Transverse colon (tissue), 4 donors: ENCODE results near the gene SSH2. TPM values are rescaled to one million over a fixed set of nuclear protein-coding genes. Genes with fewer than 3 reads are reported as not detected.
A peak's percentile ranks its signal among the peaks of the same experiment; 100 is the strongest.

Experiments
- DNase-seq: peaks from one replicate; pipeline ENCODE4 v3.0.0-alpha.2; 2019
- H3K27ac ChIP-seq, 4 donors: fragments of 200-600 bp; sonication (generic); 2 replicates each; pipeline ENCODE4 v1.5.1; 2016 to 2018; ENCODE audit warnings: inconsistent platforms in 4 of 4
- H3K27me3 ChIP-seq: fragments of 200-600 bp; sonication (generic); 2 replicates; pipeline ENCODE4 v1.5.1; 2017; ENCODE audit warnings: inconsistent platforms
- H3K36me3 ChIP-seq, 4 donors: fragments of 200-600 bp; sonication (generic); 2 replicates each; pipeline ENCODE4 v1.5.1; 2017 to 2019; ENCODE audit warnings: inconsistent platforms in 4 of 4
- H3K4me1 ChIP-seq, 4 donors: fragments of 200-600 bp; sonication (generic); 2 replicates each; pipeline ENCODE4 v1.5.1; 2017 to 2020; ENCODE audit warnings: inconsistent platforms in 4 of 4
- H3K4me3 ChIP-seq, 4 donors: fragments of 200-600 bp; sonication (generic); 1 replicate in 1 of 4; 2 replicates in 3 of 4; pipeline versions ENCODE4 v1.5.1 to v1.6.1; 2017 to 2019; ENCODE audit warnings: inconsistent platforms in 4 of 4
- H3K9me3 ChIP-seq, 2 donors: fragments of 200-600 bp; sonication (generic); 2 replicates each; pipeline ENCODE4 v1.5.1; 2017 to 2019; ENCODE audit warnings: inconsistent platforms in 2 of 2
- CTCF ChIP-seq, 5 experiments: fragments of 200-600 bp in 3 of 5; fragments of 450-650 bp in 2 of 5; sonication (generic) in 3 of 5; IDR thresholded peaks; 1 replicate in 2 of 5; 2 replicates in 3 of 5; pipeline ENCODE4 v1.5.1; 2016 to 2017; ENCODE audit warnings: antibody characterized with exemption in 5 of 5, inconsistent platforms in 3 of 5, mild to moderate bottlenecking in 2 of 5, moderate library complexity in 1 of 5
- EP300 ChIP-seq: sonication (generic); formaldehyde crosslinking; IDR thresholded peaks from one replicate; pipeline ENCODE4 v1.6.1; 2017; ENCODE audit warnings: antibody characterized with exemption, low read depth
- POLR2A ChIP-seq: fragments of 450-650 bp; IDR thresholded peaks from one replicate; pipeline ENCODE4 v1.6.1; 2016; ENCODE audit warnings: antibody characterized with exemption, mild to moderate bottlenecking, moderate library complexity
- POLR2AphosphoS5 ChIP-seq, 3 donors: sonication (generic); formaldehyde crosslinking; IDR thresholded peaks; one replicate each; pipeline ENCODE4 v1.6.1; 2016; ENCODE audit warnings: antibody characterized with exemption in 3 of 3
- whole genome bisulfite sequencing, 2 donors: methylation state at CpG; one replicate each; pipeline ENCODE4 v1.1.5; 2018; ENCODE audit warnings: low coverage in 1 of 2; 5-methylcytosine and 5-hydroxymethylcytosine counted together
- in situ Hi-C, 4 donors: fragments of 200-750 bp; cut with MboI; loops; one replicate each; pipeline versions ENCODE4 v1.15.0 to v1.15.1; 2017; ENCODE audit warnings: low sequenced_read_pairs in 3 of 4, low pct_ligation_motif_present in 1 of 4, low pct_unique_long_range_greater_than_20kb in 1 of 4
- intact Hi-C: fragments of 100-400 bp; cut with DNase I; formaldehyde crosslinking; loops from one replicate; pipeline ENCODE4 v1.15.1; 2023; ENCODE audit warnings: low total_unique reads
- total RNA-seq, 4 donors: library from RNA; depleted of rRNA; stranded (reverse); fragments of >200 nt; gene quantifications; one replicate each; pipeline ENCODE4 v1.1.0, GENCODE V29; 2016

Gene SSH2
- total RNA-seq, 4 donors from 2014 or later: 15.3 to 99.9 (median 46.0) TPM

DNA sequence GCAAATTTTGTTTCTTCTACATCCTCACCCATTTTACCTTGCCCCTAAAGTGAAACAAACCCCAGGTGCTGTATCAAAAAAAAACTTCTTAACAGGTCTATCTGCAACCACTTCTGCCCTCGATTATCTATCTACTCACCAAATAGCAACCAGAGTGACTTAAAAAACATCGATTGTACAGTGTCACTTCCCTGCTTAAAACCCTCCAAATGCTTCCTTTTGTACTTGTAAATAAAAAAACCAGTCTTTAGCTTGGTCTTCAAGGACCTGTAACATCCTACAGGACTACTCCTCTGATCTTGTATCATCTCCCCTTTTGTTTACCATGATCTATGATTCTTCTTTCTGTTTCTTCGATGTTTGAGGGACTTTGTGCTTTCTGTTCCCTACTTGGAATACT, 224.6 kb downstream of the SSH2 start:
- Histone ChIP-seq H3K9me3 (no peaks in the 10 kb centered on the region), H3K27me3 (no peaks in the 10 kb centered on the region), H3K27ac (peak overlapping the region; percentile 56 to 74 (median 62)), H3K36me3 (peaks cover 0 to 15% (median 0%) of the 10 kb centered on the region in 4 donors), H3K4me1 (peaks cover 0 to 13% (median 0%) of the 10 kb centered on the region in 4 donors), H3K4me3 (no peak overlapping the region)
- in situ Hi-C loops: no loop called here
- TF ChIP-seq POLR2AphosphoS5 (IDR thresholded peaks at IDR 0.05): no peak
- TF ChIP-seq CTCF (IDR thresholded peaks at IDR 0.05): no peak
- TF ChIP-seq POLR2A: no peak
- no peak for TF ChIP-seq EP300
- intact Hi-C loops: no loop called here
- 33 to 60% methylated on average over 3 of the region's 3 CpGs for WGBS, 2 donors
- no peak for DNase-seq

GRCh38 chr17:29699283-29699682, 230.7 kb downstream of the SSH2 start:
- Histone ChIP-seq H3K36me3 (peaks cover 0 to 15% (median 0%) of the 10 kb centered on the region in 4 donors), H3K4me1 (peaks cover 0 to 18% (median 4%) of the 10 kb centered on the region in 4 donors), H3K9me3 (no peaks in the 10 kb centered on the region), H3K27ac (peak overlapping the region in 2 of 4 donors; percentile 6 to 27), H3K27me3 (no peaks in the 10 kb centered on the region), H3K4me3 (no peak overlapping the region)
- no peak for TF ChIP-seq POLR2AphosphoS5 (IDR thresholded peaks at IDR 0.05)
- 60% methylated on average over 2 of the region's 2 CpGs; no CpG with 5 or more reads in 1 of the 2 donors for WGBS, 2 donors
- no peak for DNase-seq
- intact Hi-C loops (no loop called here), in situ Hi-C loops (no loop called here)

GRCh38 chr17:29698837-29699236, 231.2 kb downstream of the SSH2 start:
- no peak overlapping the region for H3K27ac ChIP-seq
- 63% methylated on average over 1 of the region's 1 CpG; no CpG with 5 or more reads in 1 of the 2 donors for WGBS, 2 donors
- H3K4me1 ChIP-seq: peaks cover 0 to 18% (median 4%) of the 10 kb centered on the region in 4 donors
- intact Hi-C loops (no loop called here), in situ Hi-C loops (no loop called here)
- H3K27me3 ChIP-seq: no peaks in the 10 kb centered on the region
- TF ChIP-seq EP300 (no peak), CTCF (IDR thresholded peaks at IDR 0.05) (no peak), POLR2A (no peak), POLR2AphosphoS5 (IDR thresholded peaks at IDR 0.05) (no peak)
- H3K9me3 ChIP-seq: no peaks in the 10 kb centered on the region
- peaks cover 0 to 15% (median 0%) of the 10 kb centered on the region in 4 donors for H3K36me3 ChIP-seq
- no peak overlapping the region for H3K4me3 ChIP-seq
- DNase-seq: no peak

- 83 to 92% methylated on average over 4 to 6 of the region's 6 CpGs for WGBS, 2 donors
- no peak overlapping the region for H3K27ac ChIP-seq
- intact Hi-C loops (no loop called here), in situ Hi-C loops (no loop called here)
- TF ChIP-seq EP300 (no peak), CTCF (IDR thresholded peaks at IDR 0.05) (no peak), POLR2A (no peak), POLR2AphosphoS5 (IDR thresholded peaks at IDR 0.05) (no peak)
- no peak for DNase-seq
- no peak overlapping the region for H3K4me3 ChIP-seq
- no peaks in the 10 kb centered on the region for H3K27me3 ChIP-seq
- peaks cover 0 to 18% (median 4%) of the 10 kb centered on the region in 4 donors for H3K4me1 ChIP-seq
- H3K9me3 ChIP-seq: no peaks in the 10 kb centered on the region
- H3K36me3 ChIP-seq: peaks cover 0 to 15% (median under 1%) of the 10 kb centered on the region in 4 donors
These were observed 231.8 kb downstream of the SSH2 start for GRCh38 chr17:29698019-29698777.
